ENCODE measurements around the gene BMAL2.
A peak's percentile ranks its signal among the peaks of the same experiment; 100 is the strongest.

BMAL2 gene

GRCh38 chr12:27359578-27360340, 27.1 kb downstream of the BMAL2 start:
- DNase-seq, result peak; percentile 69

GRCh38 chr12:27361372-27361771, 28.7 kb downstream of the BMAL2 start:
- DNase-seq, result peak; percentile 71

GRCh38 chr12:27366621-27367020, 34.0 kb downstream of the BMAL2 start:
- peak; percentile 17 for DNase-seq

GRCh38 chr12:27367078-27367477, 34.4 kb downstream of the BMAL2 start:
- no peak for DNase-seq

GRCh38 chr12:27382171-27382795, 49.6 kb downstream of the BMAL2 start:
- no peak for DNase-seq

All from fibroblast of skin of scalp (primary cell).